ENCODE results near the gene EGR2. TPM values are rescaled to one million over a fixed set of nuclear protein-coding genes. Genes with fewer than 3 reads are reported as not detected.

EGR2 gene
- polyA plus RNA-seq, 4 donors: 0.45 to 5.4 (median 0.88) TPM

Other genes starting within 250 kb of the EGR2 start
- 10 to 100 TPM in 1 of 4 donors, 1 to 10 TPM in 3; 7.4 to 19.8 (median 8.8) TPM for gene ADO, start 11.6 kb downstream of the EGR2 start, polyA plus RNA-seq